ENCODE measurements around the gene GNAL.

DNA sequence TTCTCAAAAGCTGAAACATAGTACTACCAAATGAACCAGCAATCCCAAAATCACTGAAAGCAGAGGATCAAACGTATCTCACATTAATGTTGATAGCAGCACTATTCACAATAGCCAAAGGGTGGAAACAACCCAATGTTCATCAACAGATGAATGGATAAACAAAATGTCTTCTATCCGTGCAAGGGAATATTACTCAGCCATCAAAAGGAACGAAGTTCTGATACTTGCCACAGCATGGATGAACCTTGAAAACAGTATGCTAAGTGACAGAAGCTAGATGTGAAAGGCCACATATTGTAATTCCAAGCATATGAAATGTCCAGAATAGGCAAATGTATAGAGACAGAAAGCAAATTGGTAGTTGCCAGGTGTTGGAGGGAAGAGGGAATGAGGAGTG is 105.1 kb downstream of the GNAL start:
- TF ChIP-seq CTCF (IDR thresholded peaks at IDR 0.05) (no peak), POLR2A (IDR thresholded peaks at IDR 0.05; ENCODE audit: low read depth) (no peak), EP300 (IDR thresholded peaks at IDR 0.05) (no peak)
